ENCODE data around the gene OR2T8.
"Not testable (repeated sequence)": the region's sequence is repeated elsewhere in the genome, so short reads cannot be mapped to it uniquely, and the experiment has no call there.

Gene OR2T8

GRCh38 chr1:247919952-247920351, at the start of gene OR2T8:
TSS of gene OR2T8 (plus strand) at chr1:247920252. CDS start at chr1:247921018, 766 bp downstream.
- no peak for DNase-seq (ENCODE audit: low read depth)

- DNase-seq (ENCODE audit: low read depth), result no peak
These were observed 36.7 kb upstream of the OR2T8 start for GRCh38 chr1:247883346-247883745.

- DNase-seq (ENCODE audit: low read depth), result no peak
These were observed 35.1 kb upstream of the OR2T8 start for GRCh38 chr1:247884797-247885413.

GRCh38 chr1:247895163-247895637, 24.9 kb upstream of the OR2T8 start, which contains the start of gene OR2W3:
TSS of gene OR2W3 (plus strand) at chr1:247895587. CDS start at chr1:247895587, 0 bp downstream.
- no peak for DNase-seq (ENCODE audit: low read depth)

- DNase-seq (ENCODE audit: low read depth), result no peak
These were observed 24.1 kb upstream of the OR2T8 start for GRCh38 chr1:247895976-247896375.

GRCh38 chr1:247904122-247904521, 15.9 kb upstream of the OR2T8 start:
- DNase-seq (ENCODE audit: low read depth), result no peak

- no peak for DNase-seq (ENCODE audit: low read depth)
These were observed 14.9 kb upstream of the OR2T8 start for GRCh38 chr1:247905181-247905580.

- DNase-seq (ENCODE audit: low read depth), result no peak
These were observed 14.0 kb upstream of the OR2T8 start for GRCh38 chr1:247905910-247906503.

GRCh38 chr1:247906504-247907047, 13.5 kb upstream of the OR2T8 start:
- DNase-seq (ENCODE audit: low read depth), result peak; percentile 7

- DNase-seq (ENCODE audit: low read depth), result no peak
These were observed 11.3 kb upstream of the OR2T8 start for GRCh38 chr1:247908766-247909165.

- DNase-seq (ENCODE audit: low read depth), result no peak
These were observed 6.3 kb upstream of the OR2T8 start for GRCh38 chr1:247913786-247914185.

GRCh38 chr1:247914941-247915662, 5.0 kb upstream of the OR2T8 start:
- DNase-seq (ENCODE audit: low read depth), result no peak

GRCh38 chr1:247923941-247924340, 3.9 kb downstream of the OR2T8 start:
- DNase-seq (ENCODE audit: low read depth), result no peak

- DNase-seq (ENCODE audit: low read depth), result no peak
These were observed 4.8 kb downstream of the OR2T8 start, which contains the start of gene OR2AJ1 for GRCh38 chr1:247924868-247925267. TSS of gene OR2AJ1 (plus strand) at chr1:247924889. CDS start at chr1:247933769, 8,880 bp downstream.

GRCh38 chr1:247933989-247934388, 13.9 kb downstream of the OR2T8 start:
- DNase-seq (ENCODE audit: low read depth), result no peak

- DNase-seq (ENCODE audit: low read depth), result no peak
These were observed 15.7 kb downstream of the OR2T8 start for GRCh38 chr1:247935781-247936180.

GRCh38 chr1:247936415-247936814, 16.4 kb downstream of the OR2T8 start:
- no peak for DNase-seq (ENCODE audit: low read depth)

- not testable (repeated sequence) for DNase-seq (ENCODE audit: low read depth)
These were observed 17.1 kb downstream of the OR2T8 start for GRCh38 chr1:247936965-247937734.

GRCh38 chr1:247942624-247943023, 22.6 kb downstream of the OR2T8 start:
- DNase-seq (ENCODE audit: low read depth), result no peak

- no peak for DNase-seq (ENCODE audit: low read depth)
These were observed 28.5 kb downstream of the OR2T8 start, which contains the start of gene OR2L8 for GRCh38 chr1:247948558-247948957. TSS of gene OR2L8 (plus strand) at chr1:247948858. CDS start at chr1:247948858, 0 bp downstream.

- no peak for DNase-seq (ENCODE audit: low read depth)
These were observed 33.4 kb downstream of the OR2T8 start for GRCh38 chr1:247953408-247953807.

- no peak for DNase-seq (ENCODE audit: low read depth)
These were observed 41.7 kb downstream of the OR2T8 start for GRCh38 chr1:247961791-247962190.

All from stromal cell of bone marrow (primary cell).